OCI-M2 (cell line): ENCODE data around the gene ST6GALNAC2.
"Not testable (repeated sequence)": the region's sequence is repeated elsewhere in the genome, so short reads cannot be mapped to it uniquely, and the experiment has no call there.

ENCODE experiments used
- DNase-seq: peaks from one replicate; lab custom pipeline; 2025; ENCODE audit not compliant: unreplicated experiment; lab: John Stamatoyannopoulos, UW

ST6GALNAC2 gene

DNA sequence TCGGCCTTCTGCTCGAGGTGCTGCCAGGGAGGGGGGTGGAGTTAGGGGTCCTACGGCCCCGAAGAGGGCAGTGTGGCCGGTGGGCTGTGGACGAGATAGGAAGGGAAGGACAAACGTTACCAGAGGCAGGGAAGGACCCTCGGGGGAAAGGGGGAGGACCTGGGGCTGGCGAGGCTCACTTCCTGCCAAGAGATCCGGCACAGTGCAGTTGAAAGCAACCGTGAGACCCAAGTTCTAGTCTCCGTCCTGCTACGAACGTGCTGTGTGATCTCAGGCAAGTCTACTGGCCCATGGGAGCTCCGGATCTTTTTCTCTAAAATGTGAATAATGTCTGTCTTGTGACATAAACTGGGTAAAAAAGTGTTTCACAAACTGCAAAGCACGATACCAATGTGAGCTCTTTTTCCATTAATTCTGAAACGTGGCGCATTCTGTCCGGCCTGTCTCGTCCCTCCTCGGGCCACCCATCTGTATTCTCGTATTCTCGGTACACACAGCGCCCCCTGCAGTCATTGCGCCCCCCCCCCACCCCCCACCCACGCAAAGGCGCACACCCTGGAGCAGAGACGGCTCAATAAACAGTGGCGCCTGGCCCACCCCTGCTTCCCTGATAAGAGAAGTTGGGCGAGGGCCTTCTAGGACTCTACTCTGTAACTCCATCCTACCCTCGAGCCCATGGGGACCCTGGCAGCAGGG is 57.0 kb downstream of the ST6GALNAC2 start:
- DNase-seq = no peak

DNA sequence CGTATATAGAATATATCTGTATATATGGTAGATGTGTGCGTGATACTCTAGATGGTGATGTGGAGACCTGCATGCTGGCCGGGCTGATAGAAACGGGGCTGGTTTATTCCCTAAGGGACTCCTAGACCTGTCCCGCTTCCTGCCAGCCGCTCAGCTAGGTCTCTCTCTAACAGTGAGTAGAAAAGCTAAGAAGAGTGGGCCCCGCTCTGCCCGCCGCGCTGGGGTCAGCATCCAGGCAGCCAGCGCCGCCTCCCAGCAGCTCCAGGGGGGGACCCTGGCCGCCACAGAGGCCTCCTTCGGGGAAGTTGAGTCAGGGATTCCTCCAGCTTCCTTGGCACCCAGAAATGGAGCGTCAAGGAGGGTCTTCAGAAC is 57.5 kb downstream of the ST6GALNAC2 start:
- DNase-seq = no peak

DNA sequence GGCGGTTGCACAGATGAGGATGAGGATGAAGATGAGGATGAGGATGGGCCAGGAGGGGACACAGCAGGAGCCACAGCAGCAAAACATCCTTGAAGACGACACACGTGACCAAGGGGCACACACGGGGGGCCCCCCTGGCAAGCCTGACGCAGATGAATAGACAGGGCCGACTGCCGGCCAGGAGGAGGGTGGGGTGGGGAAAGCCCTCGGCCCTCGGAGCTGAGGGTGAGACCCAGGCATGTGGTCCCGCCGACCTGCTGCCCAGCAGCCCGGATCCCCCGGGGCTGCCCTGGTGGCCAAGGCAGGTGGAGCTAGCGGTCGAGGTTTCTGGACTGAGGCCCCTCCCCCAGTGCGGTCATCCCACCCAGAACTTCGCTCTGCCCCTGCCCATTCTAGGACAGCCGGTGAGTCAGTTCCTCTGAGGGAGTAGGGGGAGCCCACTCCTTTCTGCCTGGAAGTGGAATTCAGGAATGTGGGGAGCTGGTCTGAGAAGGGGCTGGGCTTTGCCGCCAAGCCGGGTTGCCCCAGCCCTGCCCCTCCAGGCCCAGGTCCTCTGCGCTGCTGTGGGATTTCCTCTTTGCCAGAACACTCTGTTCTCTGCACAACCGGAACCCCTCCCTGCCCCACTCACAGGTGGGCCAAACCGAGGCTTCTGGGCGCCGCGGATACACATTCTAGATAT is 58.1 kb downstream of the ST6GALNAC2 start:
- no peak for DNase-seq

DNA sequence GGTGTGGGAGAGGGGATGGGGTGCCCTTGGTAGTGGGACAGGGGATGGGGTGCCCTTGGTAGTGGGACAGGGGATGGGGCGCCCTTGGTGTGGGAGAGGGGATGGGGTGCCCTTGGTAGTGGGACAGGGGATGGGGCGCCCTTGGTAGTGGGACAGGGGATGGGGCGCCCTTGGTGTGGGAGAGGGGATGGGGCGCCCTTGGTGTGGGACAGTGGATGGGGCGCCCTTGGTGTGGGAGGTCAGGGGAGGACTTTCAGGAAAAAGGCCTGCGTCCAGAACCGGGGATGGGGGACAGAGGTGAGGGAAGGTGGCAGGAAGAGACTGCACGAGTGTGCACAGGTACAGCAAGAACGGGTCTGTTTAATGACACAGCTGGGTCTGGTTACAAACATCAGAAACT is 58.6 kb downstream of the ST6GALNAC2 start:
- not testable (repeated sequence) for DNase-seq

DNA sequence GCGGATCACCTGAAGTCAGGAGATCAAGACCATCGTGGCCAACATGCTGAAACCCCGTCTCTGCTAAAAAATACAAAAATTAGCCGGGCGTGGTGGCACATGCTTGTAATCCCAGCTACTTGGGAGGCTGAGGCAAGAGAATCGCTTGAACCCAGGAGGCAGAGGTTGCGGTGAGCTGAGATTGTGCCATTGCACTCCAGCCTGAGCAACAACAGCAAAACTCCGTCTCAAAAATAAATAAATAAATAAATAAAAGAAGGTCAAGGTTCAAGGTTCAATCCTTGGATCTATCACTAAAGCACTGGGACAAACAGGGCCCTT is 60.2 kb downstream of the ST6GALNAC2 start:
- not testable (repeated sequence) for DNase-seq

DNA sequence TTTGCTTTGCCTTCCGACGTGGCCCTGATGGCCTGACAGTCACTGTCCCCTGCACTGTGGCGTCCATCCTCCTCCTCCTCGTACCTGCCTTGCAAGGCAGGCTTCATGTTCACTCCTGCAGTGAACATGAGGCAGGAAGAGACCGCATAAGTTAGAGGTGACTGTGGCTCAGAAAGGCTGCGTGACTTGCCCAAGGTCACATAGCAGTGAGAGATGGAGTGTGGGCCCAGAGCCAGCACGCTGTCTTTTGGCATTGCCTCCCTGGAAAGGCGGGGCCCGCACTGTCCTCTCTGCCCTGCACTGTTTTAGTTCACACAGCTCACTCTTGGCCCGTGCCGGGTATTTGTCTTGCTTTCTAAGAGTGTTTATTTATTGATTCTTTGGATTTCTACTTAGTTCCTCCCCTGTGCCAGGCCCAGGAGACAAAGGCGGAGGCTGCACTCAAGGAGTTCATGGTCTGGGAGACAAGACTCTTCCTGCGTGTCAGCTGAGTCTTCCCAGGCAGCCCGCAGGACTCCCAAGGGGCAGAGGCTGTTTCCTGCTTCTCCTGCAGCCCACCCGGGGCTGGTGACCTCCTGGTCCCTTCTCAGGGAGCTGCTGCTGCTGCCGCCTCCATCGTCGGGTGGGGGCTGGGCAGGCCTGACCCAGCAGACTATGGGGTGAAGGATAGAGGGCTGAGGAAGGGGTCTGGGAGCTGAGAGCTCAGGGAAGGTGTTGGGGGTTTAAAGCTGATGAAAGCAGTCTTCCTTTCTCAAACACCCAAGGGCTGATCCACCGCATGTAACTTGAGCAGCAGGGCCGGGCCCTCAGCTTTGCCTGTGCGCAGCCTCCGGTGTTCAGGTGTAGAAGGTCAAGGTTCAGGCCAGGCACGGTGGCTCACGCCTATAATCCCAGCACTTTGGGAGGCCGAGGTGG is 60.8 kb downstream of the ST6GALNAC2 start:
- no peak for DNase-seq

DNA sequence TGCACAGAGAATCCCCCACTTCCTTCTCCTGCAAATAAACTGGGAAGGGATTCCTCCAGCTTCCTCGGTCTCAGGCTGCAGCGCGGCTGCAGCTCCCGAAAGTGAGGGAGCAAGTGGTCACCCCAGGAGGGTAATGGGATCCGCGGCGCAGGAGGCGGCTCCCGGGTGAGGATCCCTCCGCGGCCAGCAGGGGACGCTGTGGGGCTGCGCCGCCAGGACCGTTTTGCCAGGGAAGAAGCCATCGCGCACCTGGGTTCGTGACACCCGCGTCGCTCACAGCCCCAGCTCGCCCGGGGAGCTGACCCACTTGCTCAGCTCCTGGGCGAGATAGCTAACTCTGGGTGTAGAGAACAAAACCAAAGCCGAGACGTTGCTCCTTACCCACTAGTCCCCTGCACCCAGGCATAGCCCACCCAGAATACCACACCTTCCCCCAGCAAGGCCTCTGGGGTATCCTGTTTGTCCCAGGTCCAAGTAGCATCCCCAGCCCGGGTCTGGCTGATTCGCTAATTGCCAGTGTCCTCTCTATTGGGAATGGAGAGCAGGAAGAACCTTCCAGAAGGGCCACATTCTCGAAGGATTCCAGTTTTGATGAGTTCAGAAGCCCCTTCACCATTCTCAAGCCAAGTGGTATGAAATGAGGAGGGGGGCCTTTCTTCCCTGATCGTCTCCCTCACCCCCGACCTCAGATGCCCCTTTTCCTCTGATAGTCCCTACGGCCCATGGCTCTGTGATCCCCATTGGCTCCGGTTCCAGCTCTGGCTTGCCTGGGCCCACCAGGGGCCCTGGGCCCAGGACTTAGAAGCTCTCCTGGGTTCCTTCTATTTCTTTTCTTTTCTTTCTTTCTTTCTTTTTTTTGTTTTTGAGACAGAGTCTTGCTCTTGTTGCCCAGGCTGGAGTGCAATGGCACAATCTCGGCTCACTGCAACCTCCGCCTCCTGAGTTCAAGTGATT is 62.3 kb downstream of the ST6GALNAC2 start:
- no peak for DNase-seq

DNA sequence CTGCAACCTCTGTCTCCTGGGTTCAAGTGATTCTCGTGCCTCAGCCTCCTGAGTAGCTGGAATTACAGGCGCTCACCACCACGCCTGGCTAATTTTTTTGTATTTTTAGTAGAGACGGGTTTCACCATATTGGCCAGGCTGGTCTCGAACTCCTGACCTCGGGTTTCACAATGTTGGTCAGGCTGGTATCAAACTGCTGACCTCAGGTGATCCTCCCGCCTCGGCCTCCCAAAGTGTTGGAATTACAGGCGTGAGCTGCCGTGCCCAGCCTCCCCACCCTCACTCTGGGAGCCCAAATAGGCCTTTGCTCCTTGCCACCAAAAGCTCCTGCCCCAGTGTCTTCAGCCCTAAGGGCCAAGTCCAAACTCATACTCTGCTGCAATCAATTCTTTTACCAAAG is 64.0 kb downstream of the ST6GALNAC2 start:
- DNase-seq = not testable (repeated sequence)

DNA sequence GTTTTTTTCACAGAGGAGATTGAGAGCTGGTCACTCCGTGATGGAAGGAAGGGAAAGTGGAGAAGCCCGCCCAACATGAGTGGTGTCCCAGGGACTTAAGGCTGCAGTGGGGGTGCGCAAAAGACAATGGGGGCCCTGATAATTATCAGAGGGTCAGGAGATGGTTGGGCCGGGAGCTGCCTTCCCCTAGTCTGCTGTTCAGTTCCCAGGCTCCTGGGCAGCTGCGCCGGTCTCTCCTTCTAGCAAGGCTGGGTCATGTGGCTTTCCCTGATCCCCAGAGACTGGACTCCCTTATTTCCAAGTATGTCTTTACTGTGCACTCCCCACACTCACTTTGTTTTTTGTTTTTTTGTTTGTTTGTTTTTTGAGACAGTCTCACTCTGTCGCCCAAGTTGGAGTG is 64.4 kb downstream of the ST6GALNAC2 start:
- DNase-seq = no peak

DNA sequence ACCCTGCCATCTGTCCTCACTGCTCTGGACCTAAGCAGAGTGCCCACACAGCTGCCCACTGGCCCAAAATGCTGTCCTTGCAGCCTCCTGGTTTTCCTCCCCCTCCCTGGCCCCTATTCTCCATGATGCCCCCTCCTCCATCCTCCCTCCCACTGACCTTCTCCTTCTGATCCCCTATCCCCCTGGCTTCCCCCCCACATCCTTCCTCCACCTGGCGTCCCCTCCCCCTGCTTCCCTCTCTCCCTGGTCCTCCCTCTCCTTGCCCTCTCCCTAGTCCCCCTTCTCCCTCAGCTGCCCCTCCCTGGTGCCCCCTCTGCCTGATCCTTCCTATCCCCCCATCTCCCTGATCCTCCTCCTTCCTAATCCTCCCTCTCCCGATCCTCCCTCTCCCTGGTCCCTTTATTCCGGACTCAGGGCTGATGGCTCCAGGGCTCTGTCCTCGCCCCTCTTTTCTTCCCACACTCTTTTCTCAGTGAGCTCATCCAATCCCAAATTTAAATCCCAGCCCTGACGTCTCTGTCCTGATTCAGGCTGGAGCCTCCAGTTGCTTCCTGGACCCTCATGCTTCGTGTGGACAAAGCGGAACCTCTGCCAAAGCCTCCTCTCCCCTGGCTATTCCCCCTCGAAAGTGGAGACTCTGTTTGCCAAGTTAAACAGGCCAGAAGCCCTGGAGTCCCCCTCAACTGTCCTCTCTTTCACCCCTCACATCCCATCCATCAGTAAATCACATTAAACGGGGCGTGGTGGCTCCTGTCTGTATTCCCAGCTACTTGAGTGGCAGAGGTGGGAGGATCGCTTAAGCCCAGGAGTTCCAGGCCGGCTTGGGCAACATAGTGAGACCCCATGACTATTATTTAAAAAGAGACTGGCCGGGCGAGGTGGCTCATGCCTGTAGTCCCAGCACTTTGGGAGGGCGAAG is 66.4 kb downstream of the ST6GALNAC2 start:
- DNase-seq = no peak

DNA sequence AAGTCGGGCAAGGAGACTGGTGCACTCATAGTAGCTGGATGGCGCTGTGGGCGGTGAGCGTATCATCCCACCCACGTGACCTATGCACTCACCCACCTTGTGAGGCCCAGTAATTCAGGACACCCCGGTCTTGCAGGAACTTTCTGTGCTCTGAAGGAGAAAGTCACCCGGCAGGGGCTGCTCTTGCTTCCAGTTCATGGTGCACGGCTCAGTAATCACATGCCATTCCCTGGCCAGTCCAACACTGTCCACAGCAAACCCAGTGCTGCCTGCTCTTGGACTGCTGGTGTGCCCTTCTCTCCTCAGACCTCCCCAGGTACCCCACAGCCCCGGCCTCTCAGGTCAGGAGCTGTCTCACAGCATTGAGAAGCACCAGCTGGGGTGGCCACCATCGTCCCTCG is 68.0 kb downstream of the ST6GALNAC2 start:
- DNase-seq = no peak
